SK-N-DZ (cell line): Measurements from ENCODE around the gene ABCG4.

Experiments
- DNase-seq: peaks from one replicate; pipeline ENCODE4 v3.0.0-alpha.2; 2015; ENCODE audit warnings: low spot score

The ABCG4 gene

DNA sequence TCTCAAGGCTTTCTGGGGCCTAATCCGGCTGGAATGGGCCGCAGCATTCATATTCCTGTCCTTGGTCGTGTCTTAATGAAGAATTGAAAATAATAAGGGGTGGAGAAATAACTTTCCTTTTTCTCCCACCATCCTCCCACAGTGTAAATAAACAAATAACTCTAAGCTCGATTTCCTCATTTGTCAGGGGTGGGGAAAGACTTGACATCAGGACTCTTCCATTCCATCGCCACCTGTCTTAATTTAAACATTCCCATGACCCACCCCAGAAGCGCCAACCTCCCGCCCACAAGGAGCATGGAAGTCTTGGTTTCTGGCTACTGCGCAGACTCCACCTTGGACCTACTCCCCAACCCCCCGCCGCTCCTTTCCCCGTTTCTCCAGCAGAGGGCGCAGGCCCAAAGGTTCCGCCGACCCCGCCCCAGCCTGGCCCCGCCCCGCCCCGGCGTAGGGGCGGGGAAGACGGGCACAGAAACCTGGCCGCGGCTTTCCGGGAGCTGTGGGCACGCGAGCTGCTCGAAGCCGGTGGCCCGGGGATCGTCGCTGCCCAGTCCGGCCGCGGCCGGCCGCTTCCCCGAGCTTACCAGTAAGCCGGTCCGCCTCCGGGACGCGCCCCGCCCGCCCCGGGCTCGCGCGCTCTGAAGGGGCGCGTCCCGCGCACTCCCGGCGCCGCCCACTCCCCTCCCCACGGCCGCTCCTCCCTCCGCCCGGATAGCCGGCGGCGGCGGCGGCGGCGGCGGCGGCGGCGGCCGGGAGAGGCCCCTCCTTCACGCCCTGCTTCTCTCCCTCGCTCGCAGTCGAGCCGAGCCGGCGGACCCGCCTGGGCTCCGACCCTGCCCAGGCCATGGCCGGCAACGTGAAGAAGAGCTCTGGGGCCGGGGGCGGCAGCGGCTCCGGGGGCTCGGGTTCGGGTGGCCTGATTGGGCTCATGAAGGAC, 57.0 kb downstream of the ABCG4 start, which contains the start of gene CBL:
Gene CBL (plus strand): TSS at position 766 of the 937 bp plus-strand sequence. CDS start 79 bp downstream, at position 845.
- peak; percentile 81 for DNase-seq

DNA sequence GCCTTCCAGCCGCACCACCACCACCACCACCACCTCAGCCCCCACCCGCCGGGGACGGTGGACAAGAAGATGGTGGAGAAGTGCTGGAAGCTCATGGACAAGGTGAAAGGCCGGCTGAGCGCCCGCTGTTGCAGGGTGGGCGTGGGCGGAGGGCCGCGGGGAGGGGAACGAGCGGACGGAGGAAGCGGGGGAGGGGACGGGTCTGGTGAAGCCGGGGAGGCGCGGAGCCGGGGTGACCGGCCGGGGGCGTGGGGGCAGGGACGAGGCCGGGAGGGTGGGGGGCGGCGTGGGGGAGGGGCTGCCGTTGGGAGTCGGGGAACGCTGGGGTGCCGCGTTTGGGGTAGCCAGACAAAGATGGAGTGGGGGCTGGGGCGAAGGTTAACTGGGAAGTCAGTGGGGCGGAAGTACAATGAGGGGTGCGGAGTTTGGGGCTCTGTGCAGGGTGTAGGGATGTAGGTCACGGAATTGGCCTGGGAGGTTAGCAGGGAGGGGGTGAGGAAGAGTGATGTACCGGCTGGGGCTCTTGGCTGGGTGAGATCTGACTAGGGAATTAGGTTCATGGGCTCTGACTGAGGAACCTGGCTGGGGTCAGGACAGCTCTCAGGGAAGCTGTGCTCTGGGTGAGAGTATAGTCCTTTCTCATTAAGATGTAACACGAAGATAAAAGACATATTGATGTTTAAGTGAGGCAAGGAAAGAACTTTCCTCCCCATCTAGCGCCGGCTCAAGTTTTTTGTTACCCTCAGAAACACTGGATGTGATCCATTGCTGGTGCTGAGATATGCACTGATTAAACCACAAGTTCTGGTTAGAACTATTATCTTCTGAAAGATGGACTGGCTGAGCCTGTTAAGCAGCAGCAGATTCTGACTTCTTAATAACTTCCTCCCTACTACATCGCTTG, 57.9 kb downstream of the ABCG4 start:
- peak; percentile 19 for DNase-seq

DNA sequence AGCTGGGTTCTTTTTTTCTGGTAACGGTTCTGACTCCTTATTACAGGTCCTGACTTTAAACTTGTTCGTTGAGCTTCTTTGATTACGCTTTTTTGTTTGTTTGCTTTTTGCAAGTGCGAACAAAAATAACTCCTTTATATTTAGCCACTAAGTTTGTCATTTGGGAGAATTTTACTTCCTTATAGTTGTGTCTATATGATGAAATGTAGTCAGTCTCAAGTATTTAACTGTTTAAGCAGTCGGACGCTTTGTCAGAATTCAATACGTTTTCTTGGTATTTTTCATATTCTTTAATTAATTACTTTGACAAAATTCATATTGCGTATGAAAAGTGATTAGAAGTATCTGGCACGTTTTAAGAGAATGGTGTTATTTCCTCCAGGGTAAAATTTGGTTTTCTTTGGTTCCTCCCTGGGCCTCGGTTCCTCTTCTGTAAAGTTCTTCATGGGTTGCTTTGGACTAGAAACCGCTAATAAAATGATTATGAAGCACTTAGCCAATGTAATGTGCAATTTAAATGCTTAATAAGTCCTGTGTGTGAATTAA, 58.6 kb downstream of the ABCG4 start:
- no peak for DNase-seq

DNA sequence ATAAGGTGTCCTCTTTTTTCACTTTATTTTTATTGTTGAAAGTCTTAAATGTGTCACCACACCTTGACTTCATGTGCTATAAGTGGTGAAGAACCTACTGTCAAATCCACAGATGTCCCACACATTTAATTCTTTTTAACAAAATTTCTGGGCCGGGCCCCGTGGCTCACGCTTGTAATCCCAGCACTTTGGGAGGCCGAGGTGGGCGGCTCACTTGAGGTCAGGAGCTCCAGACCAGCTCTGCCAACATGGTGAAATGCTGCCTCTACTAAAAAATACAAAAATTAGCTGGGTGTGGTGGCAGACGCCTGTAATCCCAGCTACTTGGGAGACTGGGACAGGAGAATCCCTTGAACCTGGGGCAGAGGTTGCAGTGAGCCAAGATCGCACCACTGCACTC, 60.3 kb downstream of the ABCG4 start:
- no peak for DNase-seq

DNA sequence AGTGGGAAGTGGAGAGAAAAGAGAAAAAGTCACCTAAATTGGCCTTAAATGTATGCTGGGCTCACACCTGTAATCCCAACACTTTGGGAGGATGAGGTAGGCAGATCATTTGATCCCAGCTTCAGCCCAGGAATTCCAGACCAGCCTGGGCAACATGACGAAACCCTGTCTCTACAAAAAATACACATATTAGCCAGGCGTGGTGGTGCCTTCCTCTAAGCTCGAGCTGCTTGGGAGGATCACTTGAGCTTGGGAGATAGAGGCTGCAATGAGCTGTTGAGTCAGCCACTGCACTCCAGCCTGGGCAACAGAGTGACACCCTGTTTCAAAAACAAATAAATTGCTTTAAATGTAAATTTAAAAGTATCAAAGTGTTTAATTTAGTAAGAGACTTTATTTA, 61.2 kb downstream of the ABCG4 start:
- DNase-seq, result no peak
